GM18868 (cell line): ENCODE data around the gene ADNP2.

Source experiments
- ATAC-seq: cut with Tn5 transposase; IDR thresholded peaks from one replicate; pipeline ENCODE4 v1.9.1; 2021; ENCODE audit warnings: mild to moderate bottlenecking, moderate library complexity; ENCODE audit not compliant: unreplicated experiment

The ADNP2 gene

DNA sequence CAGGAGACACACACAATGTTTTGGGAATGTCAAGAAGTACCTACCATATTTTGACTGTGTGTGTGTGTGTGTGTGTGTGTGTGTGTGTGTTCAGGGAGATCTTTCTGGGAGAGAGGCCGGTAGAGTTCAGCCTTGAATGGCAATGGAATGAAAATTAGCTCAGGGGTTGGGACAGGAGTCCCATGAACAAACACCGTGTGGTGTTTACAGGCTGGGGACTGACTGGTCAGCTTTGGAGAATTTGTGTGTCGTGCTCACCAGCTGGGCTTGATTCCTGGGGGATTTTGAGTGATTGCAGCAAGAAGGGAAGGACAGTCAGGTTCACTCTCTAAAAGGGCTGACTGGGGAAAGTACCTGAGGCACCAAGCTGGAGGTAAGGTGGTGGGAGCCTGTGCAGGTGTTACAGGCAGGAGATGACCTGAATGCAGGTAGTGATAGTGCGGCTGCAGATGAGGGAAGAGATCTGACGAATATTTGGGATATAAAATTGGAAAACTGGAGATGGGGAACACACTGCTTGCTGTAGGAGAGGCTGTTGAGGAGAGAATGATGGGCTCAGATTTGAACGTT lies 2.5 kb upstream of the ADNP2 start:
- no peak for ATAC-seq

GRCh38 chr18:80107426-80107825 lies 1.6 kb upstream of the ADNP2 start:
- ATAC-seq: no peak

- ATAC-seq: no peak
Measured at GRCh38 chr18:80108121-80108536, 933 bp upstream of the ADNP2 start.

DNA sequence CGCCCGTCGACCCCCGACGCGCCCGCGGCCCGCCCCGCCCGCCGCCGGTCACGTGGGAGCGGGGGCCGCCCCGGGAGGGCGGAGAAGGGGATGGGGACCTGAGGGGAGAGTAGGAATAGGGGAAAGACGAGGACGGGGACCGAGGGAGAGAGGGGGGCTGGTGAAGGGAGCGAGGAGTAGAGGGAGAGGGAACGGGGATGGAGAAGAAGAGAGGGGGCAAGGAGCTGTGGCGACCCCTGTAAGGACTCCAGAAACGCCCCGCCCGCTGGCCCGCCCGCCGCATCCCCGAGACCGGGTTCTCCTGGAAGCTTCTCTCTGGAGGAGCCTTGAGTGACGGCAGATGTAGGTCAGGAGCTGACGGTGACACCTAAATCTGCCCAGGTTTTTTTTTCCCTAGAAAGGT lies 615 bp downstream of the ADNP2 start:
- peak; percentile 29 for ATAC-seq

GRCh38 chr18:80112624-80113248 lies 3.7 kb downstream of the ADNP2 start:
- no peak for ATAC-seq

DNA sequence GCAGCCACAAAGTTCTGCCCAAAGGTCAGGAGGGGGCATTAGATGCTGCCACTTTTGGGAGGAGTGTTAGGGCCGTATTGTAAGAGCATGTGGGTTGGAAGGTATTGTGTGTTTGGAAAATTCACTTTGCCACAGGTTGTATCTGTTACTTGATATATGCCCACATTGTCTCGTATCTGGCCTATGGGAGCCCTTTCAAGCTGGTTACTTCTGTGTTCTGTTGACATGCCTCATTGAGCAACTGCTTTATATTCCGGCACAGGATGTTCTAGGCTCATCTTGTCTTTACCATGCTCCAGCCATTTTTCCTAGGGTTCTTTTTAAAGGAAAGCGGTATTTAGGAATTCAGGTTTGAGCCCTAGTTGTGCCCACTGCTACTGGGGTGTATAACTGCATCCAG lies 6.0 kb downstream of the ADNP2 start:
- peak; percentile 46 for ATAC-seq

DNA sequence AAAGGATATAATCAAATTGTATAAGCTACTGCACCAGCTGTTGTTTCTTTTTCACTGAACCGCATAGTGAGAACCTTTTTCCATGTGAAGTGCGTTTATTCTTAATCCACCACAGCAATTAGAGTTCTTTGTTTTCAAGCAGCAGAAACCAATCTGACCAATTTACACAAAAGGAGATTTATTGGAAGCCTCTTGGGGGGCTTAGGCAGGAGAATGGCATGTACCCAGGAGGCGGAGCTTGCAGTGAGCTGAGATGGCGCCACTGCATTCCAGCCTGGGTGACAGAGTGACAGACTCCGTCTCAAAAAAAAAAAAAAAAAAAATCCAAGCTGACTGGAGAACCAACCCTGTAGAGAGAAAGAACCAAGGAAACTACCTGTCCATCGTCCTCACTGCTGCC lies 10.0 kb downstream of the ADNP2 start:
- ATAC-seq: no peak

DNA sequence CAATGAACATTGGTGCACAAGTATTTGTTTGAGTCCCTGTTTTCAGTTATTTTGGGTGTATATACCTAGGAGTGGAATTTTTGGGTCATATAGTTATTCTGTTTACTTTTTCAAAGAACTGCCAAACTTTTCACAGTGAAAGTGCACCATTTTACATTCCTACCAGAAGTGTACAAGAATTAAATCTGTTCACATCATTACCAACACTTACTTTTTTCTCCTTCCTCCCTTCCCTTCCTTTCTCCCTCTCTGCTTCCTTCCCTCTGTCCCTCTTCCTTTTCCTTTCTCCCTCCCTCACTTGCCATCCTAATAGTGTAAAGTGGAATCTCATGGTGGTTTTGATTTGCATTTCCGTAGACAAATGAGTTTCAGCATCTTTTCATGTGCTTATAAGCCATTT lies 11.9 kb downstream of the ADNP2 start:
- no peak for ATAC-seq

DNA sequence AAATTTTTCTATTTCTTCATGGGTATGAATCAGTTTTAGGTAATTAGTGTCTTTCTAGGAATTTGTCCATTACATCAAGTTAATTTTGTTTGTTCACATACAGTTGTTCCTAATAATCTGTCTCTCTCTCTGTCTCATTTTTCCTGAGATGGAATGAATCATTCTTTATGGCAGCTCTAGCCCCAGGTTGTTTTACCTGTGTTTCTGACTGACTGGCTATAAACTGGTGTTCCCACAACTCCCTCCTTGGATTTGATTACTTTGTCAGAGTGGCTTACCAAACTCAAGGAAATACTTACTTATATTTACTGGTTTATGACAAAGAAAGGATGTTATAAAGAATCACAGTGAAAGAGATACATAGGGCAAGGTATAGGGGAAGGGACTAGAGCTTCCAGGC lies 15.1 kb downstream of the ADNP2 start:
- ATAC-seq: no peak

DNA sequence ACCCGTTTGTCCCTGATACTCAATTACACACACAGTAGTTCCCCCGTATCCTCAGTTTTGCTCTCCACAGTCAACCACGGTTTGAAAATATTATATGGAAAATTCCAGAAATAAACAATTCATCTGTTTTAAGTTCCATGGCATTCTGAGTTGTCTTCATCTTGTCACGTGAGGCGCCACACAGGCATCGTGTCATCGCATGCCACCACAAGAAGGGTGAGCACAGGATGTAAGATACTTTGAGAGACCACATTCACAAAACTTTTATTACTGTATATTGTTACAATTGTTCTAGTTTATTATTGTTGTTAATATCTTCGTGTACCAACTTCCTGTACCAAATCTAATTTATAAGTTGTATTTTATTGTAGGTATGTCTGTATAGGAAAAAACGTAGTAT lies 17.7 kb downstream of the ADNP2 start:
- ATAC-seq: no peak

- ATAC-seq: no peak
Measured at GRCh38 chr18:80127635-80128034, 18.6 kb downstream of the ADNP2 start.

GRCh38 chr18:80129672-80130367 lies 20.8 kb downstream of the ADNP2 start:
- no peak for ATAC-seq

DNA sequence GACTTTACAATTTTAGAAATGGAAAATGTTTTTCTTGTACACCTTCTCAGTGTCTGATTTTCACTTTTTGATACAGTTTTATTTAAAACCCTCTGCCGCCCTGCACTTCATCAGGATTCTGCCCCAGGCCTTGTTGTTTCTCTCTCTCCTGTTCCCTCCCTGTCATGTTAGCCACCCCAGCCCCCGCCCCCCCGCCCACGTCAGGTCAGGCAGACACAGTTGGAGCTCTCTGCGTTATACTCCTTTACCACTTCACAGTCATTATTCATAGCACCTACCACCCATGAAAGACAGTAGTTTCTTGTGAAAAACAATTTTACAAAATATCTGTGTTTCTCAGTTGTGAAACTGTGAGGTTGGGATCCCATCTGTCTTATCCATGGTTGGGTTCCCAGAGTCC lies 21.5 kb downstream of the ADNP2 start:
- ATAC-seq: no peak

GRCh38 chr18:80132180-80132812 lies 23.2 kb downstream of the ADNP2 start:
- no peak for ATAC-seq

DNA sequence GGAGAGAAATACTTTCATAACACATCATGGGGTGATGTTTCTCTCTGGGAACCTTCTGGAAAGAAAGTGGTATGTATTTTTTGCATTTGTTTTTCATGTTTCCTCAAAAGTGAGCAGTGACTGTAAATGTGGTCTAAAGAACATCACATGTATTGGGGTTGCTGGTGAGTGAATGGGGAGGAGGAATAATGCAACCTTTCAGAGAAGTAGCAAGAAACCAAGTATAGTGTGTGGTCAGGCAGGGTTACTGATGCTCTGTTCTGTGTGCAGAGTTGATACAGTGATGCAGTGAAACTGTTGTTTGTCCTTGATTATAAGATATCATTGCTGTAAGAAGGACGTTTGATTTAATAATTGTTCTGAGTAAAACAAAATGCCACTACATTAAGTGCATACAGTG lies 24.1 kb downstream of the ADNP2 start:
- no peak for ATAC-seq

GRCh38 chr18:80135136-80135535 lies 26.1 kb downstream of the ADNP2 start:
- ATAC-seq: no peak

DNA sequence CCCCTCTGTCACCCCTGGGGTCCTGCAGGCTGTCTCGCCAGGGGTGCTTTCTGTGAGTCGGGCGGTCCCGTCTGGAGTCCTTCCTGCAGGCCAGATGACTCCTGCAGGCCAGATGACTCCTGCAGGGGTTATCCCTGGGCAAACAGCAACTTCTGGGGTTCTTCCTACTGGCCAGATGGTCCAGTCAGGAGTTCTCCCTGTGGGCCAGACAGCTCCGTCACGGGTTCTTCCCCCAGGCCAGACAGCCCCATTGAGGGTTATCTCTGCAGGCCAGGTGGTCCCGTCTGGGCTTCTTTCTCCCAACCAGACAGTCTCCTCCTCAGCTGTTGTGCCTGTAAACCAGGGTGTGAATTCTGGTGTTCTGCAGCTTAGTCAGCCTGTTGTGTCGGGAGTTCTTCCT lies 27.6 kb downstream of the ADNP2 start:
- ATAC-seq: no peak

GRCh38 chr18:80137137-80137536 lies 28.1 kb downstream of the ADNP2 start:
- no peak for ATAC-seq

GRCh38 chr18:80137976-80138375 lies 28.9 kb downstream of the ADNP2 start:
- no peak for ATAC-seq

GRCh38 chr18:80140455-80140985 lies 31.5 kb downstream of the ADNP2 start:
- no peak for ATAC-seq

GRCh38 chr18:80143881-80144280 lies 34.8 kb downstream of the ADNP2 start:
- no peak for ATAC-seq
